HepG2 (cell line): Measurements from ENCODE around the gene HTRA2. TPM values are rescaled to one million over a fixed set of nuclear protein-coding genes. Genes with fewer than 3 reads are reported as not detected.

ENCODE experiments used
- ATAC-seq: fragments of 200-7000 bp; cut with Tn5 transposase; 3 replicates; pipeline ENCODE4 v1.9.1; 2020; ENCODE audit warnings: mild to moderate bottlenecking, moderate library complexity
- BruUV-seq: library from RNA; stranded (reverse); fragments of 400-500 nt; replicated peaks from 2 replicates; lab custom pipeline; 2021; lab: Mats Ljungman, UMichigan
- CTCF ChIA-PET: fragments of 300-600 bp; formaldehyde crosslinking; extraction: SDS; loops from one replicate; lab custom pipeline; 2021; ENCODE audit warnings: low total read pairs, inconsistent platforms, low intra/inter-chr PET ratio; lab: Yijun Ruan, JAX
- POLR2A ChIA-PET: fragments of 350-600 bp; sonication (Branson Sonifier 250); formaldehyde crosslinking; loops from one replicate; lab custom pipeline; 2020; ENCODE audit warnings: antibody characterized with exemption, inconsistent platforms; lab: Yijun Ruan, JAX
- DNase-seq: peaks from one replicate; pipeline ENCODE4 v3.0.0-alpha.2; 2015; ENCODE audit warnings: low spot score
- FAIRE-seq: peaks from 3 replicates; lab custom pipeline; 2011; peaks lifted over from hg19 to GRCh38; lab: Jason Lieb, UNC
- H2AFZ ChIP-seq: one replicate; pipeline ENCODE4 v1.6.1; 2011; ENCODE audit warnings: low read length, inconsistent platforms
- H3K27ac ChIP-seq: fragments of 300-600 bp; 3 replicates; pipeline ENCODE4 v1.8.0; 2011; ENCODE audit warnings: mixed run types, mild to moderate bottlenecking, mixed read lengths, low read length, inconsistent platforms; ENCODE audit not compliant: insufficient read depth; ENCODE audit errors: extremely low read length
- H3K27me3 ChIP-seq, 2 experiments: fragments of 200-600 bp in 1 of 2; 2 replicates in 1 of 2; 3 replicates in 1 of 2; pipeline versions ENCODE4 v1.6.0 to v1.8.0; 2011; ENCODE audit warnings: low read length in 2 of 2, mild to moderate bottlenecking in 2 of 2, moderate library complexity in 2 of 2, inconsistent platforms in 1 of 2; ENCODE audit not compliant: insufficient read depth in 2 of 2, control insufficient read depth in 1 of 2
- H3K36me3 ChIP-seq, 2 experiments: fragments of 200-600 bp in 1 of 2; replicated peaks in 1 of 2; 2 replicates in 1 of 2; 3 replicates in 1 of 2; pipeline versions ENCODE4 v1.5.1 to v1.8.0; 2011; ENCODE audit warnings: low read length in 2 of 2, inconsistent platforms in 1 of 2; ENCODE audit not compliant: insufficient read depth in 2 of 2, control insufficient read depth in 1 of 2
- H3K4me1 ChIP-seq: 2 replicates; pipeline ENCODE4 v1.5.1; 2012; ENCODE audit warnings: low read length, inconsistent platforms; ENCODE audit not compliant: insufficient read depth
- H3K4me2 ChIP-seq: 2 replicates; pipeline ENCODE4 v1.6.0; 2011; ENCODE audit warnings: low read depth, low read length, inconsistent platforms
- H3K4me3 ChIP-seq, 3 experiments: fragments of 200-600 bp in 1 of 3; sonication (generic), shearing (Covaris generic) in 1 of 3; replicated peaks in 1 of 3; 2 replicates each; pipeline ENCODE4 v1.5.1; 2011 to 2016; ENCODE audit warnings: low read length in 3 of 3, inconsistent platforms in 2 of 3, low read depth in 2 of 3, mild to moderate bottlenecking in 2 of 3, control low read depth in 1 of 3, mixed read lengths in 1 of 3; ENCODE audit not compliant: insufficient read depth in 1 of 3
- H3K79me2 ChIP-seq: one replicate; pipeline ENCODE4 v1.6.1; 2011; ENCODE audit warnings: low read length, inconsistent platforms; ENCODE audit not compliant: insufficient read depth
- H3K9ac ChIP-seq: 2 replicates; pipeline ENCODE4 v1.6.0; 2011; ENCODE audit warnings: mild to moderate bottlenecking, low read depth, low read length, inconsistent platforms; ENCODE audit not compliant: insufficient read depth
- H3K9me3 ChIP-seq: 2 replicates; pipeline ENCODE4 v1.5.1; 2012; ENCODE audit warnings: mild to moderate bottlenecking, low read length
- H4K20me1 ChIP-seq: 2 replicates; pipeline ENCODE4 v1.6.0; 2011; ENCODE audit warnings: inconsistent platforms, mild to moderate bottlenecking, low read length, moderate library complexity; ENCODE audit not compliant: insufficient read depth
- CHD4 ChIP-seq: fragments of 200-600 bp; sonication (generic); IDR thresholded peaks from 2 replicates; pipeline ENCODE4 v1.7.0; 2017; ENCODE audit warnings: mild to moderate bottlenecking, low read length, borderline replicate concordance
- HOXA9 ChIP-seq: sonication (generic); formaldehyde crosslinking; IDR thresholded peaks from 2 replicates; pipeline ENCODE4 v1.8.1; 2022; ENCODE audit warnings: missing genetic modification reagents, mild to moderate bottlenecking, moderate library complexity, borderline replicate concordance
- KAT8 ChIP-seq: IDR thresholded peaks from 2 replicates; pipeline ENCODE4 v1.6.1; 2016; ENCODE audit warnings: missing genetic modification reagents, missing compliant biosample characterization
- MAX ChIP-seq: IDR thresholded peaks from 2 replicates; pipeline ENCODE4 v1.6.1; 2012; ENCODE audit warnings: inconsistent platforms
- NFATC3 ChIP-seq: sonication (generic); formaldehyde crosslinking; IDR thresholded peaks from 2 replicates; pipeline ENCODE4 v1.5.1; 2020; ENCODE audit warnings: mild to moderate bottlenecking, missing genetic modification reagents
- NONO ChIP-seq, 2 experiments: fragments of 450-650 bp in 1 of 2; sonication (generic) in 1 of 2; formaldehyde crosslinking in 1 of 2; IDR thresholded peaks in 1 of 2; conservative IDR thresholded peaks in 1 of 2; 2 replicates each; pipeline versions ENCODE4 v1.6.1 to v1.8.0; 2017 to 2022; ENCODE audit warnings: mild to moderate bottlenecking in 1 of 2, missing genetic modification reagents in 1 of 2, moderate library complexity in 1 of 2
- POLR2A ChIP-seq, 2 experiments: IDR thresholded peaks; 2 replicates each; pipeline ENCODE4 v1.6.1; 2011; ENCODE audit warnings: low read depth in 2 of 2, low read length in 2 of 2, mild to moderate bottlenecking in 1 of 2, moderate library complexity in 1 of 2; ENCODE audit not compliant: insufficient read depth in 1 of 2
- SALL1 ChIP-seq: sonication (generic); formaldehyde crosslinking; IDR thresholded peaks from 2 replicates; pipeline ENCODE4 v1.8.0; 2022; ENCODE audit warnings: mild to moderate bottlenecking, missing genetic modification reagents
- SIX1 ChIP-seq: sonication (generic); formaldehyde crosslinking; IDR thresholded peaks from 2 replicates; pipeline ENCODE4 v1.4.0; 2020; ENCODE audit warnings: missing genetic modification reagents, borderline replicate concordance
- ZFAT ChIP-seq: sonication (generic); formaldehyde crosslinking; conservative IDR thresholded peaks from 2 replicates; pipeline ENCODE4 v1.8.1; 2023; ENCODE audit warnings: missing genetic modification reagents, inconsistent platforms
- ZNF432 ChIP-seq: sonication (generic); formaldehyde crosslinking; IDR thresholded peaks from 2 replicates; pipeline ENCODE4 v1.5.0; 2020; ENCODE audit warnings: missing genetic modification reagents, mild to moderate bottlenecking, borderline replicate concordance
- ZNF598 ChIP-seq: sonication (generic); formaldehyde crosslinking; IDR thresholded peaks from 2 replicates; pipeline ENCODE4 v1.5.1; 2020; ENCODE audit warnings: mild to moderate bottlenecking, missing genetic modification reagents, borderline replicate concordance
- ZSCAN25 ChIP-seq: sonication (generic); formaldehyde crosslinking; IDR thresholded peaks from 2 replicates; pipeline ENCODE4 v1.8.0; 2022; ENCODE audit warnings: mild to moderate bottlenecking, missing genetic modification reagents
- WGBS: methylation state at CpG from one replicate; pipeline ENCODE4 v1.1.6; 2017; ENCODE audit warnings: low lambda C conversion rate; 5-methylcytosine and 5-hydroxymethylcytosine counted together
- in situ Hi-C: cut with HindIII; loops from 2 replicates; pipeline ENCODE4 v1.10.0; 2017; ENCODE audit warnings: low pct_unique_long_range_greater_than_20kb; ENCODE audit not compliant: extremely low pct_ligation_motif_present
- intact Hi-C: fragments of 100-400 bp; cut with micrococcal nuclease; formaldehyde crosslinking; loops from one replicate; pipeline ENCODE4 v1.10.0; 2022; ENCODE audit not compliant: unreplicated experiment
- polyA plus RNA-seq, 8 experiments: library from polyadenylated mRNA; depleted of rRNA in 3 of 8; stranded (reverse) in 7 of 8; unstranded in 1 of 8; fragments of >200 nt; fragmentation: Illumina TruSeq in 4 of 8; extraction: Trizol in 4 of 8; gene quantifications; 2 replicates each; pipeline versions ENCODE4 v1.2.1 to v1.2.3, GENCODE V29; 2011 to 2016; ENCODE audit warnings: low read depth in 4 of 8, missing spikeins in 1 of 8, mixed read lengths in 1 of 8; ENCODE audit not compliant: insufficient read depth in 1 of 8
- total RNA-seq, 5 experiments: library from RNA; depleted of rRNA; stranded (reverse); fragments of >200 nt; fragmentation: Illumina TruSeq; extraction: Trizol; gene quantifications; 2 replicates each; pipeline ENCODE4 v1.2.3, GENCODE V29; 2016; ENCODE audit warnings: low read depth in 1 of 5

Gene HTRA2
- total and polyA plus RNA-seq, 2 of the 13 experiments (the other 11 are each of a cell fraction or from before 2014, with no cell fraction given) = 47.7 to 50.3 TPM

GRCh38 chr2:74500578-74500946 lies 29.2 kb upstream of the HTRA2 start:
- peak overlapping the region; percentile 92 for H3K4me2 ChIP-seq
- TF ChIP-seq KAT8 (CRISPR knock-in tag) (no peak), HOXA9 (CRISPR knock-in tag) (no peak), POLR2A (IDR thresholded peaks at IDR 0.05; ENCODE audit: insufficient read depth in 1 of 2, low read depth in 2 of 2, low read length in 2 of 2) (0 out of 4 replicates have a peak, but pooled peaks of 1 of the 2 experiments have one; percentile 7), CHD4 (no peak), ZFAT (CRISPR knock-in tag) (0 out of 2 replicates have a peak, but pooled peaks have one; percentile 4), ZNF432 (CRISPR knock-in tag) (no peak)
- POLR2A ChIA-PET = interaction anchor here (0.7 to 16.5 kb wide), 12 partner anchors 10 to 1323 kb away, joined by 3 to 795 read pairs (median 19); partner anchors contain the start of genes AUP1, CCDC142, DQX1 and HTRA2
- ATAC-seq (no peak), FAIRE-seq (no peak), DNase-seq (no peak)
- no peaks in the 10 kb centered on the region; a peak in 1 of 5 replicates for H3K27me3 ChIP-seq
- CTCF ChIA-PET = no interaction called here
- no peak overlapping the region for H2AFZ ChIP-seq
- no TSS peak for BruUV-seq
- H3K9me3 ChIP-seq = no peaks in the 10 kb centered on the region
- intact Hi-C loops = loop anchor here (2.0 kb wide), 1 partner anchor 60 kb away; the partner anchor contains the start of gene RTKN
- H3K4me3 ChIP-seq = peak overlapping the region in 1 of 3 experiments; percentile 86; a peak in 1 of 6 replicates
- H3K9ac ChIP-seq = 0 out of 2 replicates have a peak overlapping the region, but pooled peaks have one; percentile 18
- no peaks in the 10 kb centered on the region for H4K20me1 ChIP-seq
- in situ Hi-C loops = no loop called here
- no peaks in the 10 kb centered on the region; a peak in 2 of 5 replicates for H3K36me3 ChIP-seq
- H3K4me1 ChIP-seq = peaks cover 77% of the 10 kb centered on the region
- peak overlapping the region; percentile 89 for H3K27ac ChIP-seq
- H3K79me2 ChIP-seq = peaks cover 41% of the 10 kb centered on the region

- peak overlapping the region; percentile 67 to 86 (median 82) for H3K4me3 ChIP-seq
- no peak for TF ChIP-seq NONO (IDR thresholded peaks at IDR 0.05)
- peak; percentile 51; the same call in 1 of the 2 replicates for TF ChIP-seq NONO (CRISPR knock-in tag; conservative IDR thresholded peaks at IDR 0.05)
- 0 out of 2 replicates have a peak, but pooled peaks have one; percentile 64 for TF ChIP-seq ZSCAN25 (CRISPR knock-in tag)
- TF ChIP-seq SIX1 = no peak
- peak; percentile 33; the same call in 1 of the 2 replicates for TF ChIP-seq SALL1 (CRISPR knock-in tag)
- 0 out of 2 replicates have a peak, but pooled peaks have one; percentile 45 for TF ChIP-seq NFATC3 (CRISPR knock-in tag)
- TF ChIP-seq ZNF598 (CRISPR knock-in tag) = 0 out of 2 replicates have a peak, but pooled peaks have one; percentile 42
- TF ChIP-seq MAX = no peak
Measured at GRCh38 chr2:74501335-74502071, 28.2 kb upstream of the HTRA2 start.

More at GRCh38 chr2:74501335-74502071, 28.2 kb upstream of the HTRA2 start:
- Histone ChIP-seq H3K4me2 (peak overlapping the region; percentile 92), H3K9ac (peak overlapping the region; percentile 83), H3K79me2 (peaks cover 48% of the 10 kb centered on the region), H2AFZ (no peak overlapping the region), H3K27me3 (no peaks in the 10 kb centered on the region; a peak in 1 of 5 replicates), H4K20me1 (no peaks in the 10 kb centered on the region), H3K4me1 (peaks cover 77% of the 10 kb centered on the region), H3K27ac (peak overlapping the region; percentile 89), H3K36me3 (no peaks in the 10 kb centered on the region; a peak in 3 of 5 replicates), H3K9me3 (no peaks in the 10 kb centered on the region)
- BruUV-seq = TSS peak; percentile 41
- DNase-seq = peak; percentile 64
- intact Hi-C loops = loop anchor here (1.0 to 2.0 kb wide), 2 partner anchors 18 to 61 kb away; partner anchors contain the start of genes RTKN and TTC31
- peak; percentile 67 for FAIRE-seq
- ChIA-PET CTCF (interaction anchor here (1.5 to 2.9 kb wide), 2 partner anchors 13 to 18 kb away, joined by 5 to 20 read pairs; partner anchors contain the start of genes CCDC142 and TTC31), POLR2A (interaction anchor here (0.7 to 16.5 kb wide), 17 partner anchors 9 to 1324 kb away, joined by 3 to 795 read pairs (median 22); partner anchors contain the start of genes AUP1, CCDC142, DQX1 and HTRA2)
- ATAC-seq = peak; percentile 4
- 6% methylated on average over 17 of the region's 18 CpGs for WGBS
- in situ Hi-C loops = no loop called here
